GM23338 (cell line): ENCODE results near the gene XYLT1. TPM values are rescaled to one million over a fixed set of nuclear protein-coding genes. Genes with fewer than 3 reads are reported as not detected.

Source experiments
- ATAC-seq: fragments of 200-7000 bp; cut with Tn5 transposase; 3 replicates; pipeline ENCODE4 v1.9.1; 2020
- DNase-seq: peaks from one replicate; pipeline ENCODE4 v3.0.0-alpha.2; 2015; ENCODE audit warnings: low spot score
- H2AFZ ChIP-seq: fragments of 200-600 bp; sonication (generic); 2 replicates; pipeline ENCODE4 v1.8.0; 2016; ENCODE audit warnings: antibody characterized with exemption, mild to moderate bottlenecking, moderate library complexity
- H3F3A ChIP-seq: fragments of 200-600 bp; sonication (generic); replicated peaks from 2 replicates; pipeline ENCODE4 v1.8.0; 2017; ENCODE audit warnings: antibody characterized with exemption, mixed run types, low read depth
- H3K27ac ChIP-seq: fragments of 200-600 bp; sonication (generic); 2 replicates; pipeline ENCODE4 v1.6.1; 2016; ENCODE audit warnings: low read depth
- H3K27me3 ChIP-seq: fragments of 200-600 bp; sonication (generic); 2 replicates; pipeline ENCODE4 v1.8.0; 2016; ENCODE audit warnings: mild to moderate bottlenecking, mixed run types, moderate library complexity; ENCODE audit not compliant: insufficient read depth
- H3K36me3 ChIP-seq: fragments of 200-600 bp; sonication (generic); 2 replicates; pipeline ENCODE4 v1.8.0; 2016; ENCODE audit warnings: mild to moderate bottlenecking; ENCODE audit not compliant: insufficient read depth
- H3K4me1 ChIP-seq: fragments of 200-600 bp; sonication (generic); 2 replicates; pipeline ENCODE4 v1.8.0; 2016; ENCODE audit warnings: mild to moderate bottlenecking, moderate library complexity; ENCODE audit not compliant: insufficient read depth
- H3K4me2 ChIP-seq: fragments of 200-600 bp; sonication (generic); 2 replicates; pipeline ENCODE4 v1.7.1; 2017; ENCODE audit warnings: mixed run types
- H3K4me3 ChIP-seq: fragments of 200-600 bp; sonication (generic); 2 replicates; pipeline ENCODE4 v1.6.1; 2016; ENCODE audit warnings: mixed run types
- H3K79me2 ChIP-seq: fragments of 200-600 bp; sonication (generic); replicated peaks from 2 replicates; pipeline ENCODE4 v1.8.0; 2017; ENCODE audit warnings: mild to moderate bottlenecking; ENCODE audit not compliant: insufficient read depth
- H3K9me2 ChIP-seq: fragments of 200-600 bp; sonication (generic); 2 replicates; pipeline ENCODE4 v1.8.0; 2017; ENCODE audit not compliant: insufficient read depth
- H4K20me1 ChIP-seq: fragments of 200-600 bp; sonication (generic); replicated peaks from 2 replicates; pipeline ENCODE4 v1.8.0; 2017; ENCODE audit warnings: mild to moderate bottlenecking; ENCODE audit not compliant: insufficient read depth
- H3K27ac Mint-ChIP-seq: 2 replicates; pipeline ENCODE4 v1.8.0; 2020; ENCODE audit warnings: inconsistent platforms, mild to moderate bottlenecking, moderate library complexity, mixed read lengths
- H3K27me3 Mint-ChIP-seq: 3 replicates; pipeline ENCODE4 v1.8.0; 2022; ENCODE audit warnings: low read depth, mild to moderate bottlenecking, moderate library complexity, mixed read lengths, inconsistent platforms; ENCODE audit not compliant: insufficient read depth, poor library complexity
- H3K36me3 Mint-ChIP-seq: 3 replicates; pipeline ENCODE4 v1.8.0; 2021; ENCODE audit warnings: low read depth, mild to moderate bottlenecking, inconsistent platforms, moderate library complexity, mixed read lengths
- H3K4me1 Mint-ChIP-seq: 3 replicates; pipeline ENCODE4 v1.8.0; 2020; ENCODE audit warnings: mild to moderate bottlenecking, inconsistent platforms, mixed read lengths
- H3K4me3 Mint-ChIP-seq: 3 replicates; pipeline ENCODE4 v1.8.0; 2021; ENCODE audit warnings: moderate library complexity, mild to moderate bottlenecking, inconsistent platforms, mixed read lengths
- H3K9me3 Mint-ChIP-seq: 3 replicates; pipeline ENCODE4 v1.8.0; 2020; ENCODE audit warnings: moderate library complexity, mild to moderate bottlenecking, inconsistent platforms, mixed read lengths
- CREB1 ChIP-seq: fragments of 250-450 bp; sonication (Bioruptor Pico); IDR thresholded peaks from 2 replicates; pipeline ENCODE4 v1.5.0; 2020; ENCODE audit warnings: low read depth, mild to moderate bottlenecking, moderate library complexity
- CTCF ChIP-seq, 2 experiments: fragments of 200-600 bp in 1 of 2; sonication (generic) in 1 of 2; conservative IDR thresholded peaks; 2 replicates each; pipeline versions ENCODE4 v1.5.1 to v1.6.1; 2016 to 2017; ENCODE audit warnings: antibody characterized with exemption in 2 of 2, low read depth in 2 of 2, mild to moderate bottlenecking in 2 of 2, moderate library complexity in 1 of 2
- ETS1 ChIP-seq: IDR thresholded peaks from 2 replicates; pipeline ENCODE4 v1.6.1; 2016; ENCODE audit warnings: antibody characterized with exemption
- EZH2phosphoT487 ChIP-seq: fragments of 200-600 bp; sonication (generic); IDR thresholded peaks from one replicate; pipeline ENCODE4 v1.8.1; 2018; ENCODE audit warnings: antibody characterized with exemption; ENCODE audit not compliant: unreplicated experiment
- JUNB ChIP-seq: IDR thresholded peaks from one replicate; pipeline ENCODE4 v1.6.1; 2016; ENCODE audit warnings: antibody characterized with exemption; ENCODE audit not compliant: unreplicated experiment
- NANOG ChIP-seq: IDR thresholded peaks from 2 replicates; pipeline ENCODE4 v1.6.1; 2016; ENCODE audit warnings: antibody characterized with exemption, borderline replicate concordance
- POLR2AphosphoS5 ChIP-seq: IDR thresholded peaks from 2 replicates; pipeline ENCODE4 v1.6.1; 2016; ENCODE audit warnings: antibody characterized with exemption, low read depth
- STAT1 ChIP-seq: IDR thresholded peaks from one replicate; pipeline ENCODE4 v1.6.1; 2016; ENCODE audit warnings: antibody characterized with exemption; ENCODE audit not compliant: unreplicated experiment
- ZNF114 ChIP-seq: fragments of 250-450 bp; sonication (Bioruptor Pico); IDR thresholded peaks from 2 replicates; pipeline ENCODE4 v1.5.0; 2020; ENCODE audit warnings: mild to moderate bottlenecking, moderate library complexity
- polyA plus RNA-seq: library from polyadenylated mRNA; unstranded; fragments of >200 nt; fragmentation: Nextera tagmentation; extraction: Ambion mirVana; gene quantifications from 2 replicates; pipeline ENCODE4 v1.2.1, GENCODE V29; 2016
- total RNA-seq: library from RNA; depleted of rRNA; stranded (reverse); fragments of >200 nt; shearing (Covaris generic); gene quantifications from 2 replicates; pipeline ENCODE4 v1.2.3, GENCODE V29; 2014

XYLT1 gene
- total and polyA plus RNA-seq, 2 experiments from 2014 or later: 3.5 to 24.7 TPM

- Mint-ChIP-seq H3K27ac (no peak overlapping the region), H3K9me3 (no peaks in the 10 kb centered on the region), H3K4me3 (no peak overlapping the region), H3K36me3 (no peaks in the 10 kb centered on the region), H3K4me1 (peaks cover 4% of the 10 kb centered on the region), H3K27me3 (peaks cover 7% of the 10 kb centered on the region)
- ATAC-seq: no peak
- Histone ChIP-seq H3K4me3 (no peak overlapping the region), H3K36me3 (no peaks in the 10 kb centered on the region), H3K4me2 (no peak overlapping the region), H3K79me2 (0 out of 2 replicates have a peak, but pooled peaks cover 10% of the 10 kb centered on the region), H3K27ac (no peak overlapping the region), H2AFZ (no peak overlapping the region), H3K9me2 (no peaks in the 10 kb centered on the region), H4K20me1 (no peaks in the 10 kb centered on the region), H3K4me1 (no peaks in the 10 kb centered on the region), H3F3A (no peaks in the 10 kb centered on the region), H3K27me3 (no peaks in the 10 kb centered on the region)
- TF ChIP-seq CTCF (conservative IDR thresholded peaks at IDR 0.05; ENCODE audit: low read depth in 2 of 2) (no peak), JUNB (no peak)
- DNase-seq: no peak
Measured at GRCh38 chr16:17353561-17353960, 117.2 kb downstream of the XYLT1 start.

- H3K4me1 ChIP-seq: no peaks in the 10 kb centered on the region
- DNase-seq (no peak), ATAC-seq (no peak)
- H3K9me2 ChIP-seq: no peaks in the 10 kb centered on the region
- Mint-ChIP-seq H3K27me3 (peaks cover 8% of the 10 kb centered on the region), H3K4me1 (peaks cover 2% of the 10 kb centered on the region; the same call in 1 of the 3 replicates), H3K4me3 (no peak overlapping the region), H3K9me3 (no peaks in the 10 kb centered on the region), H3K36me3 (no peaks in the 10 kb centered on the region), H3K27ac (no peak overlapping the region)
- H2AFZ ChIP-seq: no peak overlapping the region
- no peaks in the 10 kb centered on the region for H3K27me3 ChIP-seq
- H3K36me3 ChIP-seq: no peaks in the 10 kb centered on the region
- no peak overlapping the region for H3K4me2 ChIP-seq
- 0 out of 2 replicates have a peak, but pooled peaks cover 5% of the 10 kb centered on the region for H3K79me2 ChIP-seq
- no peaks in the 10 kb centered on the region for H3F3A ChIP-seq
- H3K4me3 ChIP-seq: no peak overlapping the region
- no peaks in the 10 kb centered on the region for H4K20me1 ChIP-seq
- H3K27ac ChIP-seq: no peak overlapping the region
- no peak for TF ChIP-seq ETS1
- no peak for TF ChIP-seq ZNF114 (CRISPR knock-in tag)
- no peak for TF ChIP-seq NANOG
- no peak for TF ChIP-seq STAT1
- TF ChIP-seq CREB1 (CRISPR knock-in tag): no peak
- no peak for TF ChIP-seq EZH2phosphoT487
- TF ChIP-seq POLR2AphosphoS5: no peak
- no peak for TF ChIP-seq JUNB
Measured at GRCh38 chr16:17351441-17352035, 119.2 kb downstream of the XYLT1 start.
